Ascending aorta (tissue), 2 donors: ENCODE measurements around the gene CPN2. TPM values are rescaled to one million over a fixed set of nuclear protein-coding genes. Genes with fewer than 3 reads are reported as not detected.

ENCODE experiments used
- DNase-seq, 2 donors: peaks; one replicate each; pipeline ENCODE4 v3.0.0-alpha.2; 2019; ENCODE audit warnings: low spot score in 2 of 2
- H3K27ac ChIP-seq, 2 donors: fragments of 200-600 bp; sonication (generic); one replicate each; pipeline ENCODE4 v1.5.1; 2016 to 2017; ENCODE audit warnings: mild to moderate bottlenecking in 1 of 2
- H3K27me3 ChIP-seq: fragments of 200-600 bp; sonication (generic); one replicate; pipeline ENCODE4 v1.5.1; 2017
- H3K36me3 ChIP-seq, 2 donors: fragments of 200-600 bp; sonication (generic); one replicate each; pipeline ENCODE4 v1.5.1; 2016
- H3K4me1 ChIP-seq, 2 donors: fragments of 200-600 bp; sonication (generic); one replicate each; pipeline ENCODE4 v1.5.1; 2016 to 2017; ENCODE audit warnings: mild to moderate bottlenecking in 1 of 2
- H3K4me3 ChIP-seq, 2 donors: fragments of 200-600 bp; sonication (generic); one replicate each; pipeline ENCODE4 v1.5.1; 2016 to 2017; ENCODE audit warnings: mild to moderate bottlenecking in 1 of 2
- H3K9me3 ChIP-seq, 2 donors: fragments of 200-600 bp; sonication (generic); one replicate each; pipeline ENCODE4 v1.5.1; 2016
- CTCF ChIP-seq, 3 experiments: fragments of 200-600 bp in 2 of 3; fragments of 450-650 bp in 1 of 3; sonication (generic) in 2 of 3; IDR thresholded peaks; one replicate each; pipeline ENCODE4 v1.5.1; 2016 to 2019; ENCODE audit warnings: antibody characterized with exemption in 3 of 3, mild to moderate bottlenecking in 1 of 3, moderate library complexity in 1 of 3
- intact Hi-C: fragments of 100-400 bp; cut with DNase I; formaldehyde crosslinking; loops from one replicate; pipeline ENCODE4 v1.15.1; 2023
- total RNA-seq: library from RNA; depleted of rRNA; stranded (reverse); fragments of >200 nt; gene quantifications from one replicate; pipeline ENCODE4 v1.1.0, GENCODE V29; 2016

The CPN2 gene
- total RNA-seq, 1 donor from 2014 or later = not detected

DNA sequence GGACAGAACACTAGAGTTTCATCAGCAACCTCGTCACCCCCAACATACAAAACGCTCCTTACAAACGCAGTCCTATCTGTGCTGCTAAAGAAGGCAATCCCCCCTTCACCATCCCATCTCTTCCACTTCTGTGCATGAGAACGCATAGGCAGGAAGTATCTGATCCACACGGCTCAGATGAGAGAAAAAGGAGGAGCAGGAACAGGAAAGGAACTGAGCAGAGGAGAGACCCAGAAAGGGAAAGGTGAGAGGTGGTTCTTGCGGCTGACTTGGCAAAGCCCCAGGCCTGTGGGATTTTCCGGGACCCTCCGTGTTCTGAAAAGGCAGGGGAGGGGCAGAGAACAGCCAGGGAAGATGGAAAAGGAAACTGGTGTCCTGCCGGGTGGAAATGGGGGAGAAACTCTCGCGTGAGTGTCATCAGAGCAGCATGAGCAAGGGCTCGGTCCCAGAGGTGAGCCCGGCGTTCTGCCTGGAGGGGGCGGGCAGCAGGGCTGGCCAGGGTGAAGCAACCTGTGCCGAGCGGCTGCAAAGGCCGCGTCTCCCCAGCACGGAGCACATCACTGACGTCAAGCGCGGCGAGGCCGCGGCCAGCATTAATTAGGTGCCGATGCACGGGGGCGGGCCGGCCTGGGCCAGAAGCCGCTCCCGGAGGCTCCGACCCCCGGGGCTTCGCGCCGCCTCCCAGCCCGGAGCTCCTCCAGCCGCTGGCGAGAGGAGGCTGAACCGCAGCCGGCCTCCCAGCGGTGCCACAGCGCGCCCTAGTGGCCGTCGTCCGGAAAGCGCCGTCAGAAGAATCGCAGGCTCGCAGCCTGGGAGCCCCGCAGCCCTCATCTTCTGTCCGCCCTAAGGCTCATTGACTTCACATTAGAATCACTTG lies 35.8 kb downstream of the CPN2 start:
- H3K27me3 ChIP-seq = no peaks in the 10 kb centered on the region
- TF ChIP-seq CTCF (IDR thresholded peaks at IDR 0.05) = peak; percentile 96 to 98 (median 96)
- H3K4me1 ChIP-seq = peaks cover 4 to 11% of the 10 kb centered on the region in 2 donors
- DNase-seq = peak in 1 of 2 donors; percentile 89
- H3K36me3 ChIP-seq = no peaks in the 10 kb centered on the region
- no peak overlapping the region for H3K27ac ChIP-seq
- H3K9me3 ChIP-seq = peaks cover 0 to 11% of the 10 kb centered on the region in 2 donors
- H3K4me3 ChIP-seq = peak overlapping the region; percentile 53 to 54
- intact Hi-C loops = loop anchor here (1.0 to 10.0 kb wide), 7 partner anchors 15 to 648 kb away; no protein-coding TSS in a partner anchor

DNA sequence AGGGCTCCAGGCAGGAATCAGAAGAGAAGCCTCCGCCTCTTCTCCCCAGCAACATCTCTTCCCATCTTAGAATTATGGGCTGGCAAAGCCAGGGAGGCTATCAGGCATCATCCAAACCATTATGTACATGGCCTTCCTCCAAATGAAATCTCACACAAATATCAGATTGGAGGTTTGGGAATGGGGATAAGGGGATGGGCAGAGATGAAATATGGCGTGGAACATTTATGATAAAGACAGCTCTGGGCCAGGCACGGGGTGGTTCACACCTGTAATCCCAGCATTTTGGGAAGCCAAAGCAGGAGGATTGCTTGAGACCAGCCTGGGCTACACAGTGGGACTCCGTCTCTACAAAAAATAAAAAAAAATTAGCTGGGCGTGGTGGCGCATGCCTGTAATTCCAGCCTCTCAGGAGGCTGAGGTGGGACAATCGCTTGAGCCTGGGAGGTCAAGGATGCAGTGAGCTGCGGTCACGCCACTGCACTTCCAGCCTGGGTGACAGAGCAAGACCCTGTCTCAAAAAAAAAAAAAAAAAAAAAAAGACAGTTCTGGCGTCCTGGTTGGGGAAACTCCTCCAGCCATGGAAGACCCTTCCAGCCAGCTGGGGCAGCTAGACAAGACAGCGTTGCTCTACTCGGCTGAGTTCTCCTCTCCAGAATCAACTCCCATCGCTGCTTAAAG lies 36.6 kb downstream of the CPN2 start:
- intact Hi-C loops = loop anchor here (1.0 to 10.0 kb wide), 7 partner anchors 14 to 647 kb away; no protein-coding TSS in a partner anchor
- peaks cover 4 to 11% of the 10 kb centered on the region in 2 donors for H3K4me1 ChIP-seq
- H3K9me3 ChIP-seq = peaks cover 0 to 11% of the 10 kb centered on the region in 2 donors
- no peaks in the 10 kb centered on the region for H3K27me3 ChIP-seq
- H3K36me3 ChIP-seq = no peaks in the 10 kb centered on the region
- no peak overlapping the region for H3K27ac ChIP-seq
- no peak for TF ChIP-seq CTCF (IDR thresholded peaks at IDR 0.05)
- no peak overlapping the region for H3K4me3 ChIP-seq
- DNase-seq = no peak

GRCh38 chr3:194313560-194314387 lies 37.4 kb downstream of the CPN2 start:
- H3K36me3 ChIP-seq = no peaks in the 10 kb centered on the region
- intact Hi-C loops = loop anchor here (2.0 to 10.0 kb wide), 5 partner anchors 13 to 525 kb away; no protein-coding TSS in a partner anchor
- H3K4me3 ChIP-seq = no peak overlapping the region
- no peak for TF ChIP-seq CTCF (IDR thresholded peaks at IDR 0.05)
- peaks cover 0 to 4% of the 10 kb centered on the region in 2 donors for H3K9me3 ChIP-seq
- peaks cover 4 to 11% of the 10 kb centered on the region in 2 donors for H3K4me1 ChIP-seq
- DNase-seq = no peak
- H3K27ac ChIP-seq = no peak overlapping the region
- no peaks in the 10 kb centered on the region for H3K27me3 ChIP-seq

GRCh38 chr3:194312743-194313281 lies 38.3 kb downstream of the CPN2 start:
- H3K4me1 ChIP-seq = peaks cover 4 to 11% of the 10 kb centered on the region in 2 donors
- H3K9me3 ChIP-seq = no peaks in the 10 kb centered on the region
- H3K27ac ChIP-seq = no peak overlapping the region
- H3K36me3 ChIP-seq = no peaks in the 10 kb centered on the region
- no peak overlapping the region for H3K4me3 ChIP-seq
- intact Hi-C loops = loop anchor here (10.0 kb wide), 1 partner anchor 368 kb away; no protein-coding TSS in a partner anchor
- no peak for DNase-seq
- no peak for TF ChIP-seq CTCF (IDR thresholded peaks at IDR 0.05)
- H3K27me3 ChIP-seq = no peaks in the 10 kb centered on the region
